H9 (cell line): ENCODE results near the gene CCDC154. TPM values are rescaled to one million over a fixed set of nuclear protein-coding genes. Genes with fewer than 3 reads are reported as not detected.

Source experiments
- DNase-seq: peaks from one replicate; pipeline ENCODE4 v3.0.0-alpha.2; 2017
- H2AFZ ChIP-seq: one replicate; pipeline ENCODE4 v1.6.1; 2013; ENCODE audit warnings: mild to moderate bottlenecking, low read length, control low read depth, moderate library complexity
- H2AK5ac ChIP-seq: 2 replicates; pipeline ENCODE4 v1.6.1; 2013; ENCODE audit warnings: low read length, control low read depth, mixed read lengths; ENCODE audit not compliant: insufficient read length
- H2BK120ac ChIP-seq: one replicate; pipeline ENCODE4 v1.6.1; 2013; ENCODE audit warnings: low read depth, mild to moderate bottlenecking, low read length, control low read depth, inconsistent platforms; ENCODE audit not compliant: poor library complexity, severe bottlenecking
- H2BK12ac ChIP-seq: 2 replicates; pipeline ENCODE4 v1.6.1; 2013; ENCODE audit warnings: low read length, control low read depth, mixed read lengths, low read depth; ENCODE audit not compliant: insufficient read length
- H2BK15ac ChIP-seq: 2 replicates; pipeline ENCODE4 v1.6.1; 2013; ENCODE audit warnings: low read depth, low read length, control low read depth
- H2BK20ac ChIP-seq: one replicate; pipeline ENCODE4 v1.6.1; 2013; ENCODE audit warnings: low read depth, mild to moderate bottlenecking, low read length, control low read depth, inconsistent platforms; ENCODE audit not compliant: poor library complexity, severe bottlenecking
- H2BK5ac ChIP-seq: 2 replicates; pipeline ENCODE4 v1.6.1; 2013; ENCODE audit warnings: low read length, control low read depth, mixed read lengths; ENCODE audit not compliant: insufficient read length
- H3K14ac ChIP-seq: 2 replicates; pipeline ENCODE4 v1.6.1; 2013; ENCODE audit warnings: low read length, control low read depth; ENCODE audit not compliant: insufficient read depth
- H3K18ac ChIP-seq: 2 replicates; pipeline ENCODE4 v1.6.1; 2013; ENCODE audit warnings: low read depth, mild to moderate bottlenecking, mixed read lengths, low read length, control low read depth; ENCODE audit not compliant: insufficient read length
- H3K23ac ChIP-seq: 2 replicates; pipeline ENCODE4 v1.6.1; 2013; ENCODE audit warnings: low read length, control low read depth, mixed read lengths, low read depth; ENCODE audit not compliant: insufficient read length
- H3K23me2 ChIP-seq: 2 replicates; pipeline ENCODE4 v1.6.1; 2013; ENCODE audit warnings: low read depth, mild to moderate bottlenecking, mixed read lengths, low read length, control low read depth; ENCODE audit not compliant: insufficient read length, poor library complexity, severe bottlenecking
- H3K27ac ChIP-seq: 2 replicates; pipeline ENCODE4 v1.5.1; 2013; ENCODE audit warnings: low read length, control low read depth, mixed read lengths, low read depth; ENCODE audit not compliant: insufficient read length
- H3K27me3 ChIP-seq: 2 replicates; pipeline ENCODE4 v1.6.1; 2013; ENCODE audit warnings: low read length, control low read depth, inconsistent platforms; ENCODE audit not compliant: insufficient read depth
- H3K4ac ChIP-seq: 2 replicates; pipeline ENCODE4 v1.6.1; 2013; ENCODE audit warnings: low read depth, mild to moderate bottlenecking, control low read depth, inconsistent platforms, low read length, moderate library complexity
- H3K4me1 ChIP-seq: 2 replicates; pipeline ENCODE4 v1.6.1; 2013; ENCODE audit warnings: low read length, control low read depth, inconsistent platforms; ENCODE audit not compliant: insufficient read depth
- H3K4me2 ChIP-seq: 2 replicates; pipeline ENCODE4 v1.6.1; 2013; ENCODE audit warnings: low read length, control low read depth, mixed read lengths; ENCODE audit not compliant: insufficient read length, insufficient read depth
- H3K56ac ChIP-seq: 2 replicates; pipeline ENCODE4 v1.6.1; 2013; ENCODE audit warnings: low read depth, mild to moderate bottlenecking, mixed read lengths, low read length, control low read depth; ENCODE audit not compliant: insufficient read length
- H3K79me1 ChIP-seq: 2 replicates; pipeline ENCODE4 v1.6.1; 2013; ENCODE audit warnings: low read depth, mild to moderate bottlenecking, moderate library complexity, low read length, control low read depth, inconsistent platforms; ENCODE audit not compliant: insufficient read depth, poor library complexity, severe bottlenecking
- H3K79me2 ChIP-seq: 2 replicates; pipeline ENCODE4 v1.6.1; 2013; ENCODE audit warnings: low read length, control low read depth, inconsistent platforms; ENCODE audit not compliant: insufficient read depth
- H3K9ac ChIP-seq: 2 replicates; pipeline ENCODE4 v1.6.1; 2013; ENCODE audit warnings: low read length, control low read depth, mixed read lengths; ENCODE audit not compliant: insufficient read length; ENCODE audit errors: extremely low read depth
- H3K9me3 ChIP-seq: one replicate; pipeline ENCODE4 v1.6.1; 2013; ENCODE audit warnings: low read depth, low read length, inconsistent platforms; ENCODE audit not compliant: control insufficient read depth
- H3T11ph ChIP-seq: one replicate; pipeline ENCODE4 v1.6.1; 2013; ENCODE audit warnings: mild to moderate bottlenecking, low read length, control low read depth, inconsistent platforms
- H4K20me1 ChIP-seq: one replicate; pipeline ENCODE4 v1.6.1; 2013; ENCODE audit not compliant: control insufficient read depth, insufficient read length, insufficient read depth
- H4K5ac ChIP-seq: 2 replicates; pipeline ENCODE4 v1.6.1; 2013; ENCODE audit warnings: low read depth, mild to moderate bottlenecking, mixed read lengths, low read length, control low read depth; ENCODE audit not compliant: insufficient read length
- H4K8ac ChIP-seq: replicated peaks from 2 replicates; pipeline ENCODE4 v1.6.1; 2013; ENCODE audit warnings: low read length, control low read depth, mixed read lengths, low read depth; ENCODE audit not compliant: insufficient read length
- H4K91ac ChIP-seq: 2 replicates; pipeline ENCODE4 v1.6.1; 2013; ENCODE audit warnings: low read depth, mild to moderate bottlenecking, moderate library complexity, mixed read lengths, low read length, control low read depth; ENCODE audit not compliant: insufficient read length
- H3K27ac Mint-ChIP-seq, 3 experiments: 2 replicates in 2 of 3; 3 replicates in 1 of 3; pipeline ENCODE4 v1.8.0; 2020 to 2021; ENCODE audit warnings: mixed read lengths in 3 of 3, mild to moderate bottlenecking in 1 of 3, moderate library complexity in 1 of 3
- H3K27me3 Mint-ChIP-seq: 2 replicates; pipeline ENCODE4 v1.8.0; 2021; ENCODE audit warnings: low read depth, mild to moderate bottlenecking, moderate library complexity, mixed read lengths
- H3K36me3 Mint-ChIP-seq, 3 experiments: 2 replicates in 2 of 3; 3 replicates in 1 of 3; pipeline ENCODE4 v1.8.0; 2020 to 2021; ENCODE audit warnings: low read depth in 3 of 3, mixed read lengths in 3 of 3; ENCODE audit not compliant: insufficient read depth in 1 of 3
- H3K4me1 Mint-ChIP-seq, 2 experiments: 2 replicates each; pipeline ENCODE4 v1.8.0; 2020; ENCODE audit warnings: mixed read lengths in 2 of 2
- H3K4me3 Mint-ChIP-seq, 2 experiments: 2 replicates in 1 of 2; 3 replicates in 1 of 2; pipeline ENCODE4 v1.8.0; 2020 to 2021; ENCODE audit warnings: mild to moderate bottlenecking in 2 of 2, mixed read lengths in 2 of 2, moderate library complexity in 1 of 2
- H3K9me3 Mint-ChIP-seq, 2 experiments: 2 replicates in 1 of 2; 3 replicates in 1 of 2; pipeline ENCODE4 v1.8.0; 2020; ENCODE audit warnings: mild to moderate bottlenecking in 2 of 2, mixed read lengths in 2 of 2, moderate library complexity in 1 of 2
- CTCF ChIP-seq: fragments of 200-600 bp; sonication (generic); conservative IDR thresholded peaks from 3 replicates; pipeline ENCODE4 v1.8.0; 2021; ENCODE audit warnings: antibody characterized with exemption, mild to moderate bottlenecking
- WGBS: extraction: QIAGEN DNeasy Blood & Tissue Kit; methylation state at CpG from one replicate; pipeline ENCODE4 v1.1.7; 2013; ENCODE audit warnings: missing lambda C conversion rate, low lambda C conversion rate, mixed read lengths; ENCODE audit not compliant: insufficient read length; ENCODE audit errors: extremely low coverage; 5-methylcytosine and 5-hydroxymethylcytosine counted together
- total RNA-seq: library from RNA; stranded (reverse); gene quantifications from 2 replicates; pipeline ENCODE4 v1.2.1, GENCODE V29; 2021

The CCDC154 gene
- total RNA-seq, 1 experiment from 2014 or later, result 1.3 TPM

GRCh38 chr16:1389762-1390161 is 54.6 kb downstream of the CCDC154 start:
- Histone ChIP-seq H3K9ac (no peak overlapping the region), H3K27ac (no peak overlapping the region), H2AFZ (no peak overlapping the region), H3K27me3 (no peaks in the 10 kb centered on the region), H3K4me2 (no peak overlapping the region), H3K4me1 (no peaks in the 10 kb centered on the region), H2BK120ac (no peak overlapping the region), H3K79me1 (no peaks in the 10 kb centered on the region), H4K8ac (no peak overlapping the region), H3K9me3 (no peaks in the 10 kb centered on the region), H3K23me2 (no peaks in the 10 kb centered on the region), H3K23ac (no peak overlapping the region), H3K79me2 (no peaks in the 10 kb centered on the region), H2BK20ac (no peak overlapping the region), H3K14ac (no peak overlapping the region), H2BK5ac (no peak overlapping the region), H2AK5ac (no peak overlapping the region), H2BK12ac (no peak overlapping the region), H3K4ac (no peak overlapping the region), H3T11ph (no peak overlapping the region), H4K5ac (no peak overlapping the region), H4K91ac (no peak overlapping the region), H4K20me1 (no peaks in the 10 kb centered on the region), H3K56ac (no peak overlapping the region), H3K18ac (no peak overlapping the region), H2BK15ac (no peak overlapping the region)
- Mint-ChIP-seq H3K27ac (no peak overlapping the region), H3K4me3 (no peak overlapping the region), H3K9me3 (no peaks in the 10 kb centered on the region), H3K36me3 (peaks cover 4 to 22% (median 22%) of the 10 kb centered on the region in 3 experiments; a peak in 5 of 7 replicates), H3K27me3 (no peaks in the 10 kb centered on the region), H3K4me1 (no peaks in the 10 kb centered on the region)
- TF ChIP-seq CTCF, result no peak
- WGBS, result no CpG with 5 or more reads among the region's 7 CpGs
- DNase-seq, result no peak
